IMR-90 (cell line): Measurements from ENCODE around the gene EPC2. TPM values are rescaled to one million over a fixed set of nuclear protein-coding genes. Genes with fewer than 3 reads are reported as not detected.

Experiments used
- ATAC-seq: fragments of 200-7000 bp; cut with Tn5 transposase; 2 replicates; pipeline ENCODE4 v1.9.1; 2020; ENCODE audit warnings: low read depth, mild to moderate bottlenecking, moderate library complexity
- BruUV-seq: library from RNA; stranded (reverse); fragments of 400-500 nt; replicated peaks from 2 replicates; lab custom pipeline; 2021; lab: Mats Ljungman, UMichigan
- CTCF ChIA-PET: fragments of 300-600 bp; formaldehyde crosslinking; extraction: SDS; loops from one replicate; lab custom pipeline; 2021; ENCODE audit warnings: antibody characterized with exemption; lab: Yijun Ruan, JAX
- POLR2A ChIA-PET: fragments of 300-600 bp; sonication (Branson Sonifier 250); formaldehyde crosslinking; loops from one replicate; lab custom pipeline; 2022; ENCODE audit warnings: antibody characterized with exemption; ENCODE audit not compliant: unreplicated experiment; lab: Charles Lee
- DNase-seq: peaks from one replicate; pipeline ENCODE4 v3.0.0; 2013
- H2AFZ ChIP-seq: replicated peaks from 2 replicates; pipeline ENCODE3; 2013; ENCODE audit warnings: low read length, mild to moderate bottlenecking; ENCODE audit not compliant: poor library complexity
- H2AK5ac ChIP-seq: 2 replicates; pipeline ENCODE4 v1.6.1; 2013; ENCODE audit warnings: low read depth, low read length, inconsistent platforms
- H2AK9ac ChIP-seq: replicated peaks from 2 replicates; pipeline ENCODE3; 2013; ENCODE audit warnings: mild to moderate bottlenecking, low read depth, low read length, moderate library complexity; ENCODE audit not compliant: poor library complexity
- H2BK120ac ChIP-seq: 2 replicates; pipeline ENCODE4 v1.6.1; 2013; ENCODE audit warnings: low read depth, low read length, inconsistent platforms
- H2BK15ac ChIP-seq: 3 replicates; pipeline ENCODE4 v1.6.1; 2013; ENCODE audit warnings: low read depth, low read length, inconsistent platforms
- H2BK20ac ChIP-seq: 2 replicates; pipeline ENCODE4 v1.6.1; 2013; ENCODE audit warnings: low read depth, mild to moderate bottlenecking, inconsistent platforms, low read length, moderate library complexity
- H2BK5ac ChIP-seq: 2 replicates; pipeline ENCODE4 v1.6.1; 2013; ENCODE audit warnings: mild to moderate bottlenecking, low read depth, low read length, inconsistent platforms; ENCODE audit not compliant: poor library complexity, severe bottlenecking
- H3K14ac ChIP-seq: replicated peaks from 2 replicates; pipeline ENCODE4 v1.6.1; 2013; ENCODE audit warnings: low read depth, low read length, inconsistent platforms
- H3K18ac ChIP-seq: 2 replicates; pipeline ENCODE4 v1.6.1; 2013; ENCODE audit warnings: low read depth, low read length, control low read depth
- H3K23ac ChIP-seq: 2 replicates; pipeline ENCODE4 v1.6.1; 2013; ENCODE audit warnings: low read depth, low read length, inconsistent platforms
- H3K27ac ChIP-seq: 2 replicates; pipeline ENCODE4 v1.5.1; 2013; ENCODE audit warnings: mild to moderate bottlenecking, control low read depth, low read length; ENCODE audit not compliant: insufficient read depth
- H3K27me3 ChIP-seq: 2 replicates; pipeline ENCODE4 v1.6.1; 2013; ENCODE audit warnings: low read length; ENCODE audit not compliant: control insufficient read depth, insufficient read depth
- H3K36me3 ChIP-seq: 2 replicates; pipeline ENCODE4 v1.6.1; 2013; ENCODE audit warnings: low read length, mixed read lengths; ENCODE audit not compliant: control insufficient read depth, insufficient read depth
- H3K4ac ChIP-seq: 2 replicates; pipeline ENCODE4 v1.6.1; 2013; ENCODE audit warnings: low read depth, low read length, inconsistent platforms
- H3K4me1 ChIP-seq: 2 replicates; pipeline ENCODE4 v1.6.1; 2013; ENCODE audit warnings: low read length, mixed read lengths; ENCODE audit not compliant: control insufficient read depth, insufficient read depth
- H3K4me2 ChIP-seq: 2 replicates; pipeline ENCODE4 v1.6.1; 2013; ENCODE audit warnings: low read depth, mild to moderate bottlenecking, control low read depth, low read length, moderate library complexity
- H3K4me3 ChIP-seq: 2 replicates; pipeline ENCODE4 v1.5.1; 2013; ENCODE audit warnings: low read depth, mild to moderate bottlenecking, control low read depth, low read length, moderate library complexity; ENCODE audit not compliant: insufficient read depth
- H3K56ac ChIP-seq: 2 replicates; pipeline ENCODE4 v1.6.1; 2013; ENCODE audit warnings: low read length, inconsistent platforms; ENCODE audit not compliant: insufficient read depth; ENCODE audit errors: extremely low read depth
- H3K79me1 ChIP-seq, 2 experiments: 2 replicates each; pipeline ENCODE4 v1.6.1; 2013; ENCODE audit warnings: low read length in 2 of 2, inconsistent platforms in 1 of 2, low read depth in 1 of 2
- H3K9ac ChIP-seq: 2 replicates; pipeline ENCODE4 v1.6.1; 2013; ENCODE audit warnings: low read depth, low read length, control low read depth
- H3K9me1 ChIP-seq: 2 replicates; pipeline ENCODE4 v1.6.1; 2013; ENCODE audit warnings: low read length, inconsistent platforms; ENCODE audit not compliant: insufficient read depth
- H3K9me3 ChIP-seq: 2 replicates; pipeline ENCODE4 v1.6.1; 2013; ENCODE audit warnings: low read length; ENCODE audit not compliant: control insufficient read depth, insufficient read depth
- H4K20me1 ChIP-seq: 2 replicates; pipeline ENCODE4 v1.6.1; 2013; ENCODE audit warnings: low read length, inconsistent platforms; ENCODE audit not compliant: insufficient read depth
- H4K5ac ChIP-seq: 2 replicates; pipeline ENCODE4 v1.6.1; 2013; ENCODE audit warnings: mild to moderate bottlenecking, low read depth, low read length, control low read depth
- H4K8ac ChIP-seq, 2 experiments: 2 replicates each; pipeline ENCODE4 v1.6.1; 2013; ENCODE audit warnings: low read depth in 2 of 2, low read length in 2 of 2, control low read depth in 1 of 2, inconsistent platforms in 1 of 2
- H4K91ac ChIP-seq: 2 replicates; pipeline ENCODE4 v1.6.1; 2013; ENCODE audit warnings: low read depth, low read length, inconsistent platforms; ENCODE audit not compliant: insufficient read depth
- BHLHE40 ChIP-seq: fragments of 150-350 bp; IDR thresholded peaks from 2 replicates; pipeline ENCODE4 v1.6.1; 2016; ENCODE audit warnings: mild to moderate bottlenecking, low read depth, low read length
- CEBPB ChIP-seq: IDR thresholded peaks from 2 replicates; pipeline ENCODE4 v1.6.1; 2012; ENCODE audit warnings: low read depth, low read length, improper control_type of control experiment
- FOS ChIP-seq: fragments of 150-350 bp; IDR thresholded peaks from 2 replicates; pipeline ENCODE4 v1.6.1; 2016; ENCODE audit warnings: low read depth, low read length
- MAFK ChIP-seq: IDR thresholded peaks from 2 replicates; pipeline ENCODE4 v1.6.1; 2012; ENCODE audit warnings: low read depth, low read length, improper control_type of control experiment
- MAZ ChIP-seq: IDR thresholded peaks from 2 replicates; pipeline ENCODE4 v1.6.1; 2012; ENCODE audit warnings: low read depth, mild to moderate bottlenecking, low read length, improper control_type of control experiment, moderate library complexity, borderline replicate concordance
- MXI1 ChIP-seq: IDR thresholded peaks from 2 replicates; pipeline ENCODE4 v1.6.1; 2012; ENCODE audit warnings: low read depth, mild to moderate bottlenecking, low read length, moderate library complexity, borderline replicate concordance
- NFE2L2 ChIP-seq: fragments of 150-350 bp; IDR thresholded peaks from 2 replicates; pipeline ENCODE4 v1.6.1; 2016; ENCODE audit warnings: low read depth, mild to moderate bottlenecking, low read length
- POLR2A ChIP-seq: IDR thresholded peaks from 2 replicates; pipeline ENCODE4 v1.6.1; 2012; ENCODE audit warnings: mild to moderate bottlenecking, low read depth, low read length
- RAD21 ChIP-seq: IDR thresholded peaks from 2 replicates; pipeline ENCODE4 v1.6.1; 2012; ENCODE audit warnings: low read length, improper control_type of control experiment
- RCOR1 ChIP-seq: IDR thresholded peaks from 2 replicates; pipeline ENCODE4 v1.6.1; 2012; ENCODE audit warnings: mild to moderate bottlenecking, low read length, improper control_type of control experiment; ENCODE audit not compliant: insufficient replicate concordance
- RFX5 ChIP-seq: IDR thresholded peaks from 2 replicates; pipeline ENCODE4 v1.8.0; 2012; ENCODE audit warnings: low read depth, mild to moderate bottlenecking, low read length, moderate library complexity
- SMC3 ChIP-seq: fragments of 150-350 bp; IDR thresholded peaks from 2 replicates; pipeline ENCODE4 v1.6.1; 2016; ENCODE audit warnings: low read depth, mild to moderate bottlenecking, antibody characterized with exemption, low read length, moderate library complexity
- dilution Hi-C: fragments of 300-500 bp; cut with HindIII; formaldehyde crosslinking; loops from one replicate; pipeline ENCODE4 v1.14.3; 2018; ENCODE audit warnings: low sequenced_read_pairs; ENCODE audit not compliant: unreplicated experiment
- in situ Hi-C: fragments of 300-500 bp; cut with MboI; formaldehyde crosslinking; loops from 3 replicates; pipeline ENCODE4 v1.14.3; 2019; ENCODE audit warnings: low sequenced_read_pairs, inconsistent platforms, mixed read lengths
- intact Hi-C: fragments of 100-400 bp; cut with micrococcal nuclease; formaldehyde crosslinking; loops from 2 replicates; pipeline ENCODE4 v1.10.0; 2022
- polyA plus RNA-seq, 3 experiments: library from polyadenylated mRNA; depleted of rRNA; stranded (reverse); fragments of >200 nt; gene quantifications; 2 replicates each; pipeline ENCODE4 v1.2.3, GENCODE V29; 2012; ENCODE audit warnings: low replicate concordance in 1 of 3
- total RNA-seq: library from RNA; depleted of rRNA; stranded (reverse); fragments of >200 nt; gene quantifications from 2 replicates; pipeline ENCODE4 v1.2.3, GENCODE V29; 2012
- TF ChIP-seq, protein P1 (sequence below): fragments of 150-350 bp; IDR thresholded peaks from 2 replicates; pipeline ENCODE4 v1.6.1; 2016; ENCODE audit warnings: low read depth, mild to moderate bottlenecking, low read length, moderate library complexity, borderline replicate concordance
- TF ChIP-seq, protein P2 (sequence below): conservative IDR thresholded peaks from 2 replicates; pipeline ENCODE4 v1.5.1; 2012; ENCODE audit warnings: mild to moderate bottlenecking, low read depth, low read length, improper control_type of control experiment
- TF ChIP-seq, protein P3 (sequence below): fragments of 150-350 bp; IDR thresholded peaks from 2 replicates; pipeline ENCODE4 v1.6.1; 2017; ENCODE audit warnings: mild to moderate bottlenecking, antibody characterized with exemption, low read length, low read depth

The EPC2 gene
- total and polyA plus RNA-seq, 2 of the 4 experiments (the other 2 are of a cell fraction), result 10.6 to 22.6 TPM

DNA sequence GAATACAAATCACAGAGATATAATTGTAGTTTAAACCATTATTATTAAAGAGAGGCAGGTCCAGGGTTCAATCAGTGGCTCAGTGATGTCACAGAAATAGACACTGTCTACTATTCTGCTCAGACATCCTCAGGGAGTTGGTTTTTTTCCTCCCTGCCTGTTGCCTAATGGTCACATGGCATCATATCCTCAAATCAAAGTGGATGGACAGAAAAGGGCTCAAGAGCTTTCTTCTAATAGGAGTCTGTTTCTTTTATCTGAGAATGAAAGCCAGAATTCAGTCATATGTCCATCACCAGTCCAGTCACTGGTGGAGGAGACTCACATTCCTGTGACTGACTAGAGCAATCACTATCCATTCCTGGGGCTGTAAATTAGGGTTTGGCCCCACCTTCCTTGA lies 27.9 kb upstream of the EPC2 start:
- dilution Hi-C loops, result no loop called here
- Histone ChIP-seq H2BK120ac (no peak overlapping the region), H3K4me1 (no peaks in the 10 kb centered on the region; the same call in 1 of the 2 replicates), H3K4me2 (no peak overlapping the region), H3K56ac (no peak overlapping the region), H3K27ac (no peak overlapping the region), H4K91ac (no peak overlapping the region), H3K79me1 (no peaks in the 10 kb centered on the region), H2AK9ac (no peak overlapping the region), H3K23ac (no peak overlapping the region), H3K9me1 (no peaks in the 10 kb centered on the region), H3K9ac (no peak overlapping the region), H2BK5ac (no peak overlapping the region), H3K9me3 (no peaks in the 10 kb centered on the region), H3K14ac (no peak overlapping the region), H2BK20ac (no peak overlapping the region), H2AFZ (no peak overlapping the region), H2AK5ac (no peak overlapping the region), H2BK15ac (no peak overlapping the region), H4K20me1 (no peaks in the 10 kb centered on the region), H4K5ac (no peak overlapping the region), H3K4ac (no peak overlapping the region), H3K18ac (no peak overlapping the region), H4K8ac (no peak overlapping the region), H3K4me3 (no peak overlapping the region), H3K27me3 (peaks cover 6% of the 10 kb centered on the region), H3K36me3 (no peaks in the 10 kb centered on the region)
- CTCF ChIA-PET, result interaction anchor here (0.5 kb wide), 1 partner anchor 29 kb away, joined by 3 read pairs; no protein-coding TSS in a partner anchor
- DNase-seq, result no peak
- ATAC-seq, result no peak
- intact Hi-C loops, result no loop called here
- POLR2A ChIA-PET, result no interaction called here
- no TSS peak for BruUV-seq
- TF ChIP-seq MXI1 (no peak), CEBPB (no peak), RAD21 (no peak), RFX5 (no peak), POLR2A (no peak), RCOR1 (no peak), SMC3 (no peak), FOS (no peak), MAZ (no peak), BHLHE40 (no peak), NFE2L2 (no peak), MAFK (no peak)
- TF ChIP-seq, protein P1, sequence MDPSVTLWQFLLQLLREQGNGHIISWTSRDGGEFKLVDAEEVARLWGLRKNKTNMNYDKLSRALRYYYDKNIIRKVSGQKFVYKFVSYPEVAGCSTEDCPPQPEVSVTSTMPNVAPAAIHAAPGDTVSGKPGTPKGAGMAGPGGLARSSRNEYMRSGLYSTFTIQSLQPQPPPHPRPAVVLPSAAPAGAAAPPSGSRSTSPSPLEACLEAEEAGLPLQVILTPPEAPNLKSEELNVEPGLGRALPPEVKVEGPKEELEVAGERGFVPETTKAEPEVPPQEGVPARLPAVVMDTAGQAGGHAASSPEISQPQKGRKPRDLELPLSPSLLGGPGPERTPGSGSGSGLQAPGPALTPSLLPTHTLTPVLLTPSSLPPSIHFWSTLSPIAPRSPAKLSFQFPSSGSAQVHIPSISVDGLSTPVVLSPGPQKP, result no peak
- TF ChIP-seq, protein P2, sequence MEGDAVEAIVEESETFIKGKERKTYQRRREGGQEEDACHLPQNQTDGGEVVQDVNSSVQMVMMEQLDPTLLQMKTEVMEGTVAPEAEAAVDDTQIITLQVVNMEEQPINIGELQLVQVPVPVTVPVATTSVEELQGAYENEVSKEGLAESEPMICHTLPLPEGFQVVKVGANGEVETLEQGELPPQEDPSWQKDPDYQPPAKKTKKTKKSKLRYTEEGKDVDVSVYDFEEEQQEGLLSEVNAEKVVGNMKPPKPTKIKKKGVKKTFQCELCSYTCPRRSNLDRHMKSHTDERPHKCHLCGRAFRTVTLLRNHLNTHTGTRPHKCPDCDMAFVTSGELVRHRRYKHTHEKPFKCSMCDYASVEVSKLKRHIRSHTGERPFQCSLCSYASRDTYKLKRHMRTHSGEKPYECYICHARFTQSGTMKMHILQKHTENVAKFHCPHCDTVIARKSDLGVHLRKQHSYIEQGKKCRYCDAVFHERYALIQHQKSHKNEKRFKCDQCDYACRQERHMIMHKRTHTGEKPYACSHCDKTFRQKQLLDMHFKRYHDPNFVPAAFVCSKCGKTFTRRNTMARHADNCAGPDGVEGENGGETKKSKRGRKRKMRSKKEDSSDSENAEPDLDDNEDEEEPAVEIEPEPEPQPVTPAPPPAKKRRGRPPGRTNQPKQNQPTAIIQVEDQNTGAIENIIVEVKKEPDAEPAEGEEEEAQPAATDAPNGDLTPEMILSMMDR, result no peak
- TF ChIP-seq, protein P3, sequence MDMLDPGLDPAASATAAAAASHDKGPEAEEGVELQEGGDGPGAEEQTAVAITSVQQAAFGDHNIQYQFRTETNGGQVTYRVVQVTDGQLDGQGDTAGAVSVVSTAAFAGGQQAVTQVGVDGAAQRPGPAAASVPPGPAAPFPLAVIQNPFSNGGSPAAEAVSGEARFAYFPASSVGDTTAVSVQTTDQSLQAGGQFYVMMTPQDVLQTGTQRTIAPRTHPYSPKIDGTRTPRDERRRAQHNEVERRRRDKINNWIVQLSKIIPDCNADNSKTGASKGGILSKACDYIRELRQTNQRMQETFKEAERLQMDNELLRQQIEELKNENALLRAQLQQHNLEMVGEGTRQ, result no peak
- in situ Hi-C loops, result no loop called here
